SK-N-MC (cell line): ENCODE measurements around the gene FBF1.

Experiments
- EZH2 ChIP-seq: fragments of 200-600 bp; sonication (generic); IDR thresholded peaks from one replicate; pipeline ENCODE4 v1.6.1; 2017; ENCODE audit warnings: antibody characterized with exemption
- POLR2AphosphoS5 ChIP-seq: IDR thresholded peaks from 2 replicates; pipeline ENCODE4 v1.6.1; 2012; ENCODE audit warnings: mild to moderate bottlenecking, low read depth, low read length, borderline replicate concordance

- TF ChIP-seq EZH2 (no peak), POLR2AphosphoS5 (no peak)
Measured at GRCh38 chr17:75878174-75878998, 62.5 kb downstream of the FBF1 start, which contains the start of gene TRIM47.
